RWPE2 (cell line): ENCODE data around the gene GAREM1.
A peak's percentile ranks its signal among the peaks of the same experiment; 100 is the strongest.

Experiments used
- ATAC-seq: fragments of 200-7000 bp; cut with Tn5 transposase; 3 replicates; pipeline ENCODE4 v1.9.1; 2021; ENCODE audit warnings: low read depth
- DNase-seq: peaks from one replicate; pipeline ENCODE4 v3.0.0-alpha.2; 2020; ENCODE audit warnings: low spot score
- H3K27ac ChIP-seq: fragments of 450-650 bp; 2 replicates; pipeline ENCODE4 v1.5.1; 2017; ENCODE audit warnings: mild to moderate bottlenecking; ENCODE audit not compliant: poor library complexity, severe bottlenecking
- H3K27me3 ChIP-seq: fragments of 250-450 bp; sonication (Bioruptor Pico); 2 replicates; pipeline ENCODE4 v1.5.1; 2021; ENCODE audit warnings: mild to moderate bottlenecking, moderate library complexity; ENCODE audit not compliant: insufficient read depth, poor library complexity, severe bottlenecking
- H3K36me3 ChIP-seq: fragments of 250-450 bp; sonication (Bioruptor Pico); 2 replicates; pipeline ENCODE4 v1.5.1; 2020; ENCODE audit warnings: low read depth, mild to moderate bottlenecking, moderate library complexity
- H3K4me1 ChIP-seq: fragments of 250-450 bp; sonication (Bioruptor Pico); 2 replicates; pipeline ENCODE4 v1.5.1; 2021; ENCODE audit warnings: mild to moderate bottlenecking, moderate library complexity; ENCODE audit not compliant: insufficient read depth, poor library complexity, severe bottlenecking
- H3K4me3 ChIP-seq: fragments of 250-450 bp; sonication (Bioruptor Pico); 2 replicates; pipeline ENCODE4 v1.5.1; 2021; ENCODE audit warnings: mild to moderate bottlenecking, moderate library complexity; ENCODE audit not compliant: severe bottlenecking
- H3K9me3 ChIP-seq: fragments of 250-450 bp; sonication (Bioruptor Pico); 2 replicates; pipeline ENCODE4 v1.5.1; 2021; ENCODE audit warnings: mild to moderate bottlenecking, moderate library complexity; ENCODE audit not compliant: severe bottlenecking
- CTCF ChIP-seq: fragments of 450-650 bp; IDR thresholded peaks from one replicate; pipeline ENCODE4 v1.5.1; 2017; ENCODE audit warnings: mild to moderate bottlenecking, moderate library complexity; ENCODE audit not compliant: poor library complexity, severe bottlenecking

GAREM1 gene

GRCh38 chr18:32460171-32460731, 10.4 kb downstream of the GAREM1 start:
- Histone ChIP-seq H3K4me1 (no peaks in the 10 kb centered on the region), H3K27me3 (no peaks in the 10 kb centered on the region), H3K4me3 (no peak overlapping the region), H3K9me3 (no peaks in the 10 kb centered on the region), H3K36me3 (no peaks in the 10 kb centered on the region), H3K27ac (no peak overlapping the region)
- TF ChIP-seq CTCF: no peak
- no peak for ATAC-seq
- DNase-seq: no peak

GRCh38 chr18:32459361-32460101, 11.2 kb downstream of the GAREM1 start:
- no peaks in the 10 kb centered on the region for H3K4me1 ChIP-seq
- no peak overlapping the region for H3K27ac ChIP-seq
- H3K36me3 ChIP-seq: no peaks in the 10 kb centered on the region
- H3K9me3 ChIP-seq: no peaks in the 10 kb centered on the region
- no peak overlapping the region for H3K4me3 ChIP-seq
- no peak for TF ChIP-seq CTCF
- ATAC-seq (no peak), DNase-seq (no peak)
- H3K27me3 ChIP-seq: no peaks in the 10 kb centered on the region

GRCh38 chr18:32455361-32455760, 15.3 kb downstream of the GAREM1 start:
- H3K27me3 ChIP-seq: no peaks in the 10 kb centered on the region
- H3K4me1 ChIP-seq: no peaks in the 10 kb centered on the region
- H3K27ac ChIP-seq: no peak overlapping the region
- no peak for TF ChIP-seq CTCF
- DNase-seq (no peak), ATAC-seq (no peak)
- H3K9me3 ChIP-seq: no peaks in the 10 kb centered on the region
- H3K36me3 ChIP-seq: no peaks in the 10 kb centered on the region
- H3K4me3 ChIP-seq: no peak overlapping the region

- peak; percentile 55; the same call in 2 of the 3 replicates for ATAC-seq
- Histone ChIP-seq H3K27me3 (no peaks in the 10 kb centered on the region), H3K27ac (no peak overlapping the region), H3K36me3 (no peaks in the 10 kb centered on the region), H3K4me1 (no peaks in the 10 kb centered on the region), H3K4me3 (no peak overlapping the region), H3K9me3 (no peaks in the 10 kb centered on the region)
- no peak for TF ChIP-seq CTCF
- DNase-seq: no peak
These were observed 16.1 kb downstream of the GAREM1 start for GRCh38 chr18:32454593-32454992.

- TF ChIP-seq CTCF: no peak
- Histone ChIP-seq H3K4me3 (no peak overlapping the region), H3K9me3 (no peaks in the 10 kb centered on the region), H3K27me3 (no peaks in the 10 kb centered on the region), H3K36me3 (no peaks in the 10 kb centered on the region), H3K27ac (no peak overlapping the region), H3K4me1 (no peaks in the 10 kb centered on the region)
- DNase-seq: no peak
- no peak for ATAC-seq
These were observed 19.8 kb downstream of the GAREM1 start for GRCh38 chr18:32450874-32451273.
